GM23338 (cell line): ENCODE data around the gene MCC. TPM values are rescaled to one million over a fixed set of nuclear protein-coding genes. Genes with fewer than 3 reads are reported as not detected.

Experiments
- ATAC-seq: fragments of 200-7000 bp; cut with Tn5 transposase; 3 replicates; pipeline ENCODE4 v1.9.1; 2020
- DNase-seq: peaks from one replicate; pipeline ENCODE4 v3.0.0-alpha.2; 2015; ENCODE audit warnings: low spot score
- H2AFZ ChIP-seq: fragments of 200-600 bp; sonication (generic); 2 replicates; pipeline ENCODE4 v1.8.0; 2016; ENCODE audit warnings: antibody characterized with exemption, mild to moderate bottlenecking, moderate library complexity
- H3F3A ChIP-seq: fragments of 200-600 bp; sonication (generic); replicated peaks from 2 replicates; pipeline ENCODE4 v1.8.0; 2017; ENCODE audit warnings: antibody characterized with exemption, mixed run types, low read depth
- H3K27ac ChIP-seq: fragments of 200-600 bp; sonication (generic); 2 replicates; pipeline ENCODE4 v1.6.1; 2016; ENCODE audit warnings: low read depth
- H3K27me3 ChIP-seq: fragments of 200-600 bp; sonication (generic); 2 replicates; pipeline ENCODE4 v1.8.0; 2016; ENCODE audit warnings: mild to moderate bottlenecking, mixed run types, moderate library complexity; ENCODE audit not compliant: insufficient read depth
- H3K36me3 ChIP-seq: fragments of 200-600 bp; sonication (generic); 2 replicates; pipeline ENCODE4 v1.8.0; 2016; ENCODE audit warnings: mild to moderate bottlenecking; ENCODE audit not compliant: insufficient read depth
- H3K4me1 ChIP-seq: fragments of 200-600 bp; sonication (generic); 2 replicates; pipeline ENCODE4 v1.8.0; 2016; ENCODE audit warnings: mild to moderate bottlenecking, moderate library complexity; ENCODE audit not compliant: insufficient read depth
- H3K4me2 ChIP-seq: fragments of 200-600 bp; sonication (generic); 2 replicates; pipeline ENCODE4 v1.7.1; 2017; ENCODE audit warnings: mixed run types
- H3K4me3 ChIP-seq: fragments of 200-600 bp; sonication (generic); 2 replicates; pipeline ENCODE4 v1.6.1; 2016; ENCODE audit warnings: mixed run types
- H3K79me2 ChIP-seq: fragments of 200-600 bp; sonication (generic); replicated peaks from 2 replicates; pipeline ENCODE4 v1.8.0; 2017; ENCODE audit warnings: mild to moderate bottlenecking; ENCODE audit not compliant: insufficient read depth
- H3K9me2 ChIP-seq: fragments of 200-600 bp; sonication (generic); 2 replicates; pipeline ENCODE4 v1.8.0; 2017; ENCODE audit not compliant: insufficient read depth
- H4K20me1 ChIP-seq: fragments of 200-600 bp; sonication (generic); replicated peaks from 2 replicates; pipeline ENCODE4 v1.8.0; 2017; ENCODE audit warnings: mild to moderate bottlenecking; ENCODE audit not compliant: insufficient read depth
- H3K27ac Mint-ChIP-seq: 2 replicates; pipeline ENCODE4 v1.8.0; 2020; ENCODE audit warnings: inconsistent platforms, mild to moderate bottlenecking, moderate library complexity, mixed read lengths
- H3K27me3 Mint-ChIP-seq: 3 replicates; pipeline ENCODE4 v1.8.0; 2022; ENCODE audit warnings: low read depth, mild to moderate bottlenecking, moderate library complexity, mixed read lengths, inconsistent platforms; ENCODE audit not compliant: insufficient read depth, poor library complexity
- H3K36me3 Mint-ChIP-seq: 3 replicates; pipeline ENCODE4 v1.8.0; 2021; ENCODE audit warnings: low read depth, mild to moderate bottlenecking, inconsistent platforms, moderate library complexity, mixed read lengths
- H3K4me1 Mint-ChIP-seq: 3 replicates; pipeline ENCODE4 v1.8.0; 2020; ENCODE audit warnings: mild to moderate bottlenecking, inconsistent platforms, mixed read lengths
- H3K4me3 Mint-ChIP-seq: 3 replicates; pipeline ENCODE4 v1.8.0; 2021; ENCODE audit warnings: moderate library complexity, mild to moderate bottlenecking, inconsistent platforms, mixed read lengths
- H3K9me3 Mint-ChIP-seq: 3 replicates; pipeline ENCODE4 v1.8.0; 2020; ENCODE audit warnings: moderate library complexity, mild to moderate bottlenecking, inconsistent platforms, mixed read lengths
- EZH2phosphoT487 ChIP-seq: fragments of 200-600 bp; sonication (generic); IDR thresholded peaks from one replicate; pipeline ENCODE4 v1.8.1; 2018; ENCODE audit warnings: antibody characterized with exemption; ENCODE audit not compliant: unreplicated experiment
- ZNF462 ChIP-seq: fragments of 250-450 bp; sonication (Bioruptor Pico); IDR thresholded peaks from 2 replicates; pipeline ENCODE4 v1.5.0; 2020; ENCODE audit warnings: mild to moderate bottlenecking, moderate library complexity
- polyA plus RNA-seq: library from polyadenylated mRNA; unstranded; fragments of >200 nt; fragmentation: Nextera tagmentation; extraction: Ambion mirVana; gene quantifications from 2 replicates; pipeline ENCODE4 v1.2.1, GENCODE V29; 2016
- total RNA-seq: library from RNA; depleted of rRNA; stranded (reverse); fragments of >200 nt; shearing (Covaris generic); gene quantifications from 2 replicates; pipeline ENCODE4 v1.2.3, GENCODE V29; 2014

MCC gene
- total and polyA plus RNA-seq, 2 experiments from 2014 or later, result 3.8 to 10.1 TPM

- no peak for TF ChIP-seq ZNF462
Observed at GRCh38 chr5:113132564-113132963, 355.7 kb downstream of the MCC start (continued).

DNA sequence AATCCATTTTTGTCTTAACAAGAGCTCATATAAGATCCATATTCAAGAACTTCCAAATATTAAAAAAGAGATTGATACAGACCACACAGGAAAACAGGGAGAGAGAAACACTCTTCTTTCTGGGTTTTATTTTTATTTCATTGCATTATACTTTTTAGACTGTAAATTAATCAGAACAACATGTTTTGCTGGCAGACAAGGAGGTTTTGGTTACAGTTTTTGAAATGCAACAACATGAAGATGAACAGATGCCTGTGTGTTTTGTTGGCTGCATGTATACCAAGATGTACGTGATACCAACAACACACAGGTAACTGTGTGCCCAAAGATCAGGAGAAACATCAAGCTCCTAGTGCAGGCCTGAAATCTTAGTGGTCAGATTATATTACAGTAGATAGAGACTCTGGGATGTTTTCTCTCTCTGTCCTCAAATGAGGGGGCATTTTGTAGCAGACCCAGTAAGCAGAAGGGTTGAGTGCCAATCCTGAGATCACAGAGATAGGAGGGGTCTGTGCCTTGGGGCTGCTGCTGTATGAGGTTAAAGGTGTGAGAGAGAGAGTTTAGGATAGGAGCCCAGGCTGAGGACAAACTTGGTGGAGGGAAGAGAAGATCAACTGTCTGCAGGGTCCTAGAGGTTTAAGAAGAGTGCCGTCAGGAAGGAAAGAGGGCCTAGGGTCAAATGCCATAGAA, 359.5 kb downstream of the MCC start:
- no peak for TF ChIP-seq EZH2phosphoT487
- peaks cover 9% of the 10 kb centered on the region; the same call in 2 of the 3 replicates for H3K9me3 Mint-ChIP-seq
- Histone ChIP-seq H3K9me2 (no peaks in the 10 kb centered on the region), H3K4me3 (no peak overlapping the region), H2AFZ (no peak overlapping the region), H3F3A (no peaks in the 10 kb centered on the region), H3K27ac (no peak overlapping the region), H3K4me2 (no peak overlapping the region), H4K20me1 (no peaks in the 10 kb centered on the region), H3K79me2 (no peaks in the 10 kb centered on the region), H3K4me1 (peaks cover 10% of the 10 kb centered on the region), H3K27me3 (no peaks in the 10 kb centered on the region), H3K36me3 (no peaks in the 10 kb centered on the region)
- H3K4me1 Mint-ChIP-seq, result peaks cover 16% of the 10 kb centered on the region
- no peak overlapping the region for H3K4me3 Mint-ChIP-seq
- peaks cover 8% of the 10 kb centered on the region; the same call in 2 of the 3 replicates for H3K36me3 Mint-ChIP-seq
- peaks cover 2% of the 10 kb centered on the region for H3K27me3 Mint-ChIP-seq
- DNase-seq (no peak), ATAC-seq (no peak)
- no peak overlapping the region for H3K27ac Mint-ChIP-seq

- no peak overlapping the region for H2AFZ ChIP-seq
Observed at GRCh38 chr5:113128082-113128481, 360.2 kb downstream of the MCC start.

More at GRCh38 chr5:113128082-113128481, 360.2 kb downstream of the MCC start:
- Histone ChIP-seq H4K20me1 (no peaks in the 10 kb centered on the region), H3K9me2 (no peaks in the 10 kb centered on the region), H3K27me3 (no peaks in the 10 kb centered on the region), H3K4me3 (no peak overlapping the region), H3F3A (no peaks in the 10 kb centered on the region), H3K4me2 (no peak overlapping the region), H3K79me2 (no peaks in the 10 kb centered on the region), H3K27ac (no peak overlapping the region), H3K36me3 (no peaks in the 10 kb centered on the region), H3K4me1 (peaks cover 10% of the 10 kb centered on the region)
- TF ChIP-seq EZH2phosphoT487, result no peak
- no peak overlapping the region for H3K27ac Mint-ChIP-seq
- DNase-seq (no peak), ATAC-seq (no peak)
- H3K36me3 Mint-ChIP-seq, result peaks cover 8% of the 10 kb centered on the region; the same call in 2 of the 3 replicates
- H3K4me3 Mint-ChIP-seq, result no peak overlapping the region
- peaks cover 9% of the 10 kb centered on the region; the same call in 2 of the 3 replicates for H3K9me3 Mint-ChIP-seq
- H3K4me1 Mint-ChIP-seq, result peaks cover 23% of the 10 kb centered on the region
- H3K27me3 Mint-ChIP-seq, result peaks cover 2% of the 10 kb centered on the region
